Measurements from ENCODE around the gene MRPL11. TPM values are rescaled to one million over a fixed set of nuclear protein-coding genes. Genes with fewer than 3 reads are reported as not detected.

The MRPL11 gene
- total RNA-seq, 1 donor from 2014 or later = 73.0 TPM

DNA sequence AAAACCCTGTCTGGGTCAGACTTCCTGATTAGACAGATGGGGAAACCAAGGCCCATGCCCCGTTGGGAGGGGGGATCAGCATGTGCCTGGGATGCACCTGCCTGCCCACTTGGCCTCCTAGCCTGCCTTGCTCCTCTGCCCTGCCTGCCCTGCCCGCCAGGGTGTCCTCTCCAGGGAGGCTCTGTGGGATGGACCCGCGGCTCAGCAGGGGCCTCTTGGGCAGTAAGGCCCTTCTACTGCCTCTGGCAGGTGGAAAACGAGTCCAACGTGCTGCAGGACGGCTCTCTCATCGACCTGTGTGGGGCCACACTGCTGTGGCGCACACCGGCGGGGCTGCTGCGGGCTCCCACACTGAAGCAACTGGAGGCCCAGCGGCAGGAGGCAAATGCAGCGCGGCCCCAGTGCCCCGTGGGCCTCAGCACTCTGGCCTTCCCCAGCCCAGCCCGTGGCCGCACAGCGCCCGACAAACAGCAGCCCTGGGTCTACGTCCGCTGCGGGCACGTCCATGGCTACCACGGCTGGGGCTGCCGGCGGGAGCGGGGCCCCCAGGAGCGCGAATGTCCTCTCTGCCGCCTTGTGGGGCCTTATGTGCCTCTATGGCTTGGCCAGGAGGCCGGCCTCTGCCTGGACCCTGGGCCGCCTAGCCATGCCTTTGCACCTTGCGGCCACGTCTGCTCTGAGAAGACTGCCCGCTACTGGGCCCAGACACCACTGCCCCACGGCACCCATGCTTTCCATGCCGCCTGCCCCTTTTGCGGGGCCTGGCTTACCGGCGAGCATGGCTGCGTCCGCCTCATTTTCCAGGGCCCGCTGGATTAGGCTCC is 36.9 kb upstream of the MRPL11 start:
- Mint-ChIP-seq H3K27ac (ENCODE audit: unreplicated experiment) (no peak overlapping the region), H3K4me1 (ENCODE audit: unreplicated experiment) (peaks cover 9% of the 10 kb centered on the region), H3K9me3 (ENCODE audit: unreplicated experiment) (no peaks in the 10 kb centered on the region), H3K27me3 (ENCODE audit: unreplicated experiment) (peaks cover 12% of the 10 kb centered on the region), H3K36me3 (ENCODE audit: low read depth, unreplicated experiment) (peaks cover 8% of the 10 kb centered on the region), H3K4me3 (ENCODE audit: unreplicated experiment) (no peak overlapping the region)
- DNase-seq (ENCODE audit: low spot score) = no peak
- TF ChIP-seq, protein P1, sequence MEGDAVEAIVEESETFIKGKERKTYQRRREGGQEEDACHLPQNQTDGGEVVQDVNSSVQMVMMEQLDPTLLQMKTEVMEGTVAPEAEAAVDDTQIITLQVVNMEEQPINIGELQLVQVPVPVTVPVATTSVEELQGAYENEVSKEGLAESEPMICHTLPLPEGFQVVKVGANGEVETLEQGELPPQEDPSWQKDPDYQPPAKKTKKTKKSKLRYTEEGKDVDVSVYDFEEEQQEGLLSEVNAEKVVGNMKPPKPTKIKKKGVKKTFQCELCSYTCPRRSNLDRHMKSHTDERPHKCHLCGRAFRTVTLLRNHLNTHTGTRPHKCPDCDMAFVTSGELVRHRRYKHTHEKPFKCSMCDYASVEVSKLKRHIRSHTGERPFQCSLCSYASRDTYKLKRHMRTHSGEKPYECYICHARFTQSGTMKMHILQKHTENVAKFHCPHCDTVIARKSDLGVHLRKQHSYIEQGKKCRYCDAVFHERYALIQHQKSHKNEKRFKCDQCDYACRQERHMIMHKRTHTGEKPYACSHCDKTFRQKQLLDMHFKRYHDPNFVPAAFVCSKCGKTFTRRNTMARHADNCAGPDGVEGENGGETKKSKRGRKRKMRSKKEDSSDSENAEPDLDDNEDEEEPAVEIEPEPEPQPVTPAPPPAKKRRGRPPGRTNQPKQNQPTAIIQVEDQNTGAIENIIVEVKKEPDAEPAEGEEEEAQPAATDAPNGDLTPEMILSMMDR (IDR thresholded peaks at IDR 0.05; ENCODE audit: unreplicated experiment) = no peak

DNA sequence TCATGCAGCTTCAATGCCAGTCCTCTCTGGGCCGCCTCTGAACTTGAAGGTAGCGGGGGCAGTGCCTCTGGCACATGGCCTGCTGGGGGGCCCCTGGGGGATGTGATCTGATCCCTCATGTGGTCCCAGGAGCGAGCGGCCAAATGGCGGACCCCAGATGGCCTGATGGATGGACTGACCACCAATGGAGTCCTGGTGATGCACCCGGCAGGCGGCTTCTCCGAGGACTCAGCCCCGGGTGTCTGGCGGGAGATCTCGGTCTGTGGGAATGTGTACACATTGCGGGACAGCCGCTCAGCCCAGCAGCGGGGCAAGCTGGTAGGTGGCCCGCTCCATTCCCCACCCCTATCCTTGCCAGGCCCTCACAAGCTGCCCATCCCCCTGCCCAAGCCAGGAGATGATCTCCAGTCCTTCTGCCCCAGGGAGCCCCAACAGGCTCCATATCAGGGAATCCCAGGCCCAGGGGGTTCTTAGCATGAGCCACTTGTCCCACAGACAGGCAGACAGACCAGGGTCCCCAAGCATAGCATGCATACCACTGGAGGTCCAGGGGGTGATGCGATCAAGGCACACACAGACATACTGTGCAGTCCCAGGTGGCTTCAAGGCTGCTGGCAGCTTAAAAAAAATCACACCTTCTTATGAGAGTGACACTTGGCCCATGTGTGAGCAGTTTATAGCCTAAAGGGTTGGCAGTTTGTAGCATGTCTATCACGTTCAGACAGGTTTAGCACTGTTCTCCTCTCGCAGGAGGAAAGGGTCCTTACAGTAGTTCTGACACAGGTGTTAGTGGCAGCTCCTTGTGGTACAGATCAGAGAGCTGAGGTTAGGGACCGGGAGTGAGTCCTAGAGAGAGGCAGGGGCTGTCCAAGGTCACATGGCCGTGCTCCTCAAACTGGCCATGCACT is 35.2 kb upstream of the MRPL11 start:
- H3K36me3 Mint-ChIP-seq (ENCODE audit: low read depth, unreplicated experiment) = peaks cover 8% of the 10 kb centered on the region
- H3K4me1 Mint-ChIP-seq (ENCODE audit: unreplicated experiment) = peaks cover 9% of the 10 kb centered on the region
- no peak for DNase-seq (ENCODE audit: low spot score)
- H3K4me3 Mint-ChIP-seq (ENCODE audit: unreplicated experiment) = no peak overlapping the region
- no peaks in the 10 kb centered on the region for H3K9me3 Mint-ChIP-seq (ENCODE audit: unreplicated experiment)
- H3K27me3 Mint-ChIP-seq (ENCODE audit: unreplicated experiment) = peaks cover 16% of the 10 kb centered on the region
- H3K27ac Mint-ChIP-seq (ENCODE audit: unreplicated experiment) = no peak overlapping the region
- TF ChIP-seq, protein P1 (IDR thresholded peaks at IDR 0.05; ENCODE audit: unreplicated experiment) = no peak

DNA sequence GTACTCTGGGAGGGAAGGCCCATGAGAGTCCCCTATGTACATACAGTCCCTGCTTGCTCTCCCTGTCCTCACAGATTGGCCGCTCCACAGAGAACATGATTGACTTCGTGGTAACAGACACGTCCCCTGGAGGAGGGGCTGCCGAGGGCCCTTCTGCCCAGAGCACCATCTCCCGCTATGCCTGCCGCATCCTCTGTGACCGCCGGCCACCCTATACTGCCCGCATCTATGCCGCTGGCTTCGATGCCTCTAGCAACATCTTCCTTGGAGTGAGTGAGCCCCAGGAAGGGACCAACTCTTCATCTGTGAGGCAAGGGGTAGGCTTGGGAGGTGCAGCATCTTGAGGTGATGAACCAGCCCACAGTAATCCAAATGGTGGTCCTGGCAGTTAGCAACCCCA is 34.5 kb upstream of the MRPL11 start:
- TF ChIP-seq, protein P1 (IDR thresholded peaks at IDR 0.05; ENCODE audit: unreplicated experiment) = no peak
- H3K27ac Mint-ChIP-seq (ENCODE audit: unreplicated experiment) = no peak overlapping the region
- no peak for DNase-seq (ENCODE audit: low spot score)
- no peak overlapping the region for H3K4me3 Mint-ChIP-seq (ENCODE audit: unreplicated experiment)
- H3K27me3 Mint-ChIP-seq (ENCODE audit: unreplicated experiment) = peaks cover 12% of the 10 kb centered on the region
- H3K4me1 Mint-ChIP-seq (ENCODE audit: unreplicated experiment) = peaks cover 9% of the 10 kb centered on the region
- H3K36me3 Mint-ChIP-seq (ENCODE audit: low read depth, unreplicated experiment) = peaks cover 8% of the 10 kb centered on the region
- no peaks in the 10 kb centered on the region for H3K9me3 Mint-ChIP-seq (ENCODE audit: unreplicated experiment)

DNA sequence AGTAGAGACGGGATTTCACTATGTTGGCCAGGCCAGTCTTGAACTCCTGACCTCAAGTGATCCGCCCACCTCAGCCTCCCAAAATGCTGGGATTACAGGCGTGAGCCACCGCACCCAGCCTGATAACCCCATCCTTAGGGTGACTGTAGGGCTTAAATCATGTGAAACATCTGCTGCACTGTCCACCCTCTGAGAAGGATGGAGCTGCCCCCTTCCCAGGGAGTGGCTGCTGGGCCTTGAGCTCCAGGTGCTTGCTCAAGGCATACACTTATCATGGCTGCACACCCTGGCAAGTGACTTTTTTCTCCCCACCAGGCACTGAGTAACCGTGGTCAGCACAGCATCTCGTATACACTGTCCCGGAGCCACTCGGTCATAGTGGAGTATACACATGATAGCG is 33.4 kb upstream of the MRPL11 start:
- H3K27ac Mint-ChIP-seq (ENCODE audit: unreplicated experiment) = no peak overlapping the region
- peaks cover 16% of the 10 kb centered on the region for H3K27me3 Mint-ChIP-seq (ENCODE audit: unreplicated experiment)

More for the DNA sequence above, 33.4 kb upstream of the MRPL11 start:
- no peak for DNase-seq (ENCODE audit: low spot score)
- peaks cover 8% of the 10 kb centered on the region for H3K36me3 Mint-ChIP-seq (ENCODE audit: low read depth, unreplicated experiment)
- TF ChIP-seq, protein P1 (IDR thresholded peaks at IDR 0.05; ENCODE audit: unreplicated experiment) = no peak
- no peak overlapping the region for H3K4me3 Mint-ChIP-seq (ENCODE audit: unreplicated experiment)
- peaks cover 9% of the 10 kb centered on the region for H3K4me1 Mint-ChIP-seq (ENCODE audit: unreplicated experiment)
- H3K9me3 Mint-ChIP-seq (ENCODE audit: unreplicated experiment) = no peaks in the 10 kb centered on the region
